Esophagus squamous epithelium (tissue), 5 donors: ENCODE measurements around the gene FAM20C. TPM values are rescaled to one million over a fixed set of nuclear protein-coding genes. Genes with fewer than 3 reads are reported as not detected.
A peak's percentile ranks its signal among the peaks of the same experiment; 100 is the strongest.

ENCODE experiments used
- DNase-seq: peaks from one replicate; lab custom pipeline; 2025; lab: John Stamatoyannopoulos, UW
- H3K27ac ChIP-seq, 4 donors: fragments of 200-600 bp; sonication (generic); one replicate each; pipeline ENCODE4 v1.5.1; 2016 to 2019; ENCODE audit warnings: mild to moderate bottlenecking in 1 of 4
- H3K27me3 ChIP-seq, 4 donors: fragments of 200-600 bp; sonication (generic); 1 replicate in 3 of 4; 2 replicates in 1 of 4; pipeline versions ENCODE4 v1.5.1 to v1.6.0; 2017 to 2021; ENCODE audit warnings: antibody characterized with exemption in 1 of 4
- H3K36me3 ChIP-seq, 3 donors: fragments of 200-600 bp; sonication (generic); one replicate each; pipeline ENCODE4 v1.5.1; 2016 to 2019
- H3K4me1 ChIP-seq, 3 donors: fragments of 200-600 bp; sonication (generic); one replicate each; pipeline ENCODE4 v1.5.1; 2017 to 2019
- H3K4me3 ChIP-seq, 4 donors: fragments of 200-600 bp; sonication (generic); 1 replicate in 3 of 4; 2 replicates in 1 of 4; pipeline ENCODE4 v1.5.1; 2016 to 2019; ENCODE audit warnings: mild to moderate bottlenecking in 2 of 4, moderate library complexity in 1 of 4
- H3K9me3 ChIP-seq, 3 donors: fragments of 200-600 bp; sonication (generic); one replicate each; pipeline ENCODE4 v1.5.1; 2016 to 2019
- CTCF ChIP-seq, 6 experiments: fragments of 450-650 bp in 4 of 6; fragments of 200-600 bp in 2 of 6; sonication (generic) in 2 of 6; IDR thresholded peaks; one replicate each; pipeline ENCODE4 v1.5.1; 2016 to 2019; ENCODE audit warnings: antibody characterized with exemption in 6 of 6, mild to moderate bottlenecking in 4 of 6, moderate library complexity in 4 of 6
- POLR2A ChIP-seq, 4 donors: fragments of 450-650 bp; IDR thresholded peaks; one replicate each; pipeline ENCODE4 v1.6.1; 2017; ENCODE audit warnings: antibody characterized with exemption in 4 of 4, mild to moderate bottlenecking in 4 of 4, moderate library complexity in 3 of 4
- WGBS, 2 donors: methylation state at CpG; one replicate each; pipeline ENCODE4 v1.1.5; 2018; 5-methylcytosine and 5-hydroxymethylcytosine counted together
- intact Hi-C: fragments of 100-400 bp; cut with DNase I; formaldehyde crosslinking; loops from one replicate; pipeline ENCODE4 v1.15.0; 2022
- total RNA-seq, 4 donors: library from RNA; depleted of rRNA; stranded (reverse); fragments of >200 nt; gene quantifications; one replicate each; pipeline ENCODE4 v1.1.0, GENCODE V29; 2016
- donor health status: DM: yes; HTN: yes; CAD: no.

The FAM20C gene
- total RNA-seq, 4 donors from 2014 or later = 8.5 to 16.0 (median 13.7) TPM

- intact Hi-C loops = no loop called here
- no peak for DNase-seq
- H3K36me3 ChIP-seq = peaks cover 0 to 6% (median 0%) of the 10 kb centered on the region in 3 donors
- H3K9me3 ChIP-seq = no peaks in the 10 kb centered on the region
- H3K4me3 ChIP-seq = peak overlapping the region in 1 of 4 donors; percentile 39
- H3K4me1 ChIP-seq = peaks cover 0 to 68% (median 56%) of the 10 kb centered on the region in 3 donors
- H3K27ac ChIP-seq = peak overlapping the region; percentile 24 to 92 (median 57)
- 75% methylated on average over 7 of the region's 12 CpGs; no CpG with 5 or more reads in 1 of the 2 donors for WGBS, 2 donors
- H3K27me3 ChIP-seq = no peaks in the 10 kb centered on the region
- TF ChIP-seq CTCF (IDR thresholded peaks at IDR 0.05) (no peak), POLR2A (IDR thresholded peaks at IDR 0.05) (no peak)
Measured at GRCh38 chr7:228610-229009, 36.2 kb downstream of the FAM20C start.

- WGBS, 2 donors = 58 to 84% methylated on average over 19 to 28 of the region's 29 CpGs
- Histone ChIP-seq H3K27me3 (no peaks in the 10 kb centered on the region), H3K9me3 (no peaks in the 10 kb centered on the region), H3K4me3 (peak overlapping the region in 1 of 4 donors; percentile 39), H3K4me1 (peaks cover 7 to 76% (median 64%) of the 10 kb centered on the region in 3 donors), H3K27ac (peak overlapping the region; percentile 24 to 92 (median 66)), H3K36me3 (no peaks in the 10 kb centered on the region)
- no peak for DNase-seq
- TF ChIP-seq POLR2A (IDR thresholded peaks at IDR 0.05) (no peak), CTCF (IDR thresholded peaks at IDR 0.05) (no peak)
- intact Hi-C loops = no loop called here
Measured at GRCh38 chr7:229184-229964, 37.0 kb downstream of the FAM20C start.

- 68 to 95% methylated on average over 6 to 10 of the region's 17 CpGs for WGBS, 2 donors
- no peak for DNase-seq
- H3K36me3 ChIP-seq = no peaks in the 10 kb centered on the region
Measured at GRCh38 chr7:230274-230673, 37.9 kb downstream of the FAM20C start.

GRCh38 chr7:231030-231857, 38.9 kb downstream of the FAM20C start:
- Histone ChIP-seq H3K4me3 (no peak overlapping the region), H3K4me1 (peaks cover 10 to 89% (median 79%) of the 10 kb centered on the region in 3 donors), H3K27ac (peak overlapping the region; percentile 5 to 92 (median 58)), H3K27me3 (no peaks in the 10 kb centered on the region), H3K9me3 (no peaks in the 10 kb centered on the region), H3K36me3 (no peaks in the 10 kb centered on the region)
- intact Hi-C loops = no loop called here
- 58 to 88% methylated on average over 23 to 26 of the region's 38 CpGs for WGBS, 2 donors
- no peak for DNase-seq
- TF ChIP-seq POLR2A (IDR thresholded peaks at IDR 0.05) (no peak), CTCF (IDR thresholded peaks at IDR 0.05) (peak in 2 of 6 experiments; percentile 7 to 9)

More at GRCh38 chr7:230274-230673, 37.9 kb downstream of the FAM20C start:
- Histone ChIP-seq H3K27me3 (no peaks in the 10 kb centered on the region), H3K4me3 (no peak overlapping the region), H3K4me1 (peaks cover 10 to 85% (median 73%) of the 10 kb centered on the region in 3 donors), H3K9me3 (no peaks in the 10 kb centered on the region), H3K27ac (peak overlapping the region in 3 of 4 donors; percentile 46 to 92 (median 87))
- no peak for TF ChIP-seq CTCF (IDR thresholded peaks at IDR 0.05)
- no peak for TF ChIP-seq POLR2A (IDR thresholded peaks at IDR 0.05)
- intact Hi-C loops = no loop called here
